ENCODE measurements around the gene FBXO10.
"Not testable (repeated sequence)": the region's sequence is repeated elsewhere in the genome, so short reads cannot be mapped to it uniquely, and the experiment has no call there.

Gene FBXO10

DNA sequence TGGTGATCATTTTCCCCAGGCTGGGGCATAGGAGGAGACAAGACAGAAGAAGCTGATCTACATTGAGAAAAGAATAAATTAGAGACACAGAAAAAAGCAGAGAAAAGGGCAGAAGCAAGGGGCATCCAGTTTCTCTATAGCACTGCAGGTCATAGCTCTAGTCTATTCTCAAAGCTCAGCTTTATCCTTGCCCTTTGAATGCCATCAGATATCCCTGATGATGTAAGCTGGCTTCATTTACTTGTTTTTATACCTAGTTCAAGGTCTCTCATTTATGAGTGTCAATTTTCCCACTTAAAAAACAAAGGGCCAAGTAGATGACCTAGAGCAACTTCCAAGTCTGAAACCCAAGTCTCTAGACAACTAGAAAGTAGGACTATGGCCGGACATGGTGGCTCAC, 32.7 kb downstream of the FBXO10 start:
- no peak for DNase-seq

DNA sequence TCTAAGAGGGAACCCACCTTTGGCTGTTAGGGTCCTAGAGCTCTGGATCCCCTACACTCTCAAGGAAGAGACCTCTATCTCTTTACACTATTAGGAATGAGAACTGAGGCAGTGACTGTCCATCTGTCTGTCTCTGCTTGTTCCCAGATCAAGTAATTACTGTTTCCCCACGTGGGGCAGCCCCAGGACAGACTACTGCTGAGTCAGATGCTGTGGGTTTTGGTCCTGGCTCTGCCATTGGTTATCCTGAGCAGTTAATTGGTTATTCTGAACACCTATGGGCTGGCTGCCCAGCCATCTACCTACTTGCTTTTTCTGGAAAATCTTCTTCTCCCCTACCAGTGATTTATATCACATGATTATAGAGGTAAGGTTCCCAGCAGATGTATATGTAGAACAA, 33.3 kb downstream of the FBXO10 start:
- DNase-seq = no peak

DNA sequence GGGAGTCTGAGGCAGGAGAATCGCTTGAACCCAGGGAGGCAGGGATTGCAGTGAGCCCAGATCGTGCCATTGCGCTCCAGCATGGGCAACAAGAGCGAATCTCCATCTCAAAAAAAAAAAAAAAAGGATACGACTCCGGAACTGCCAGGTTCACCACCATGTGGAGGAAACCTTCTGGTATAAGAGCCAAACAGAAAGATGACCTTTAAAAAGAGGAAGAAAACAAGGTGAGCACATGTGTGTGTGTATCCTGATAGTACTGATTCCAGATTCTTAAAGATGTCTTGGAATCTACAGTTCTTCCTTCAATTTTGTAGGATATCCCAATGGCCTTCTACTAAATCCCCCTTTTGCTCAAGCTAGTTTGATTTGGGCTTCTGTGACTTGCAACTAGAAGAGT, 33.7 kb downstream of the FBXO10 start:
- no peak for DNase-seq

DNA sequence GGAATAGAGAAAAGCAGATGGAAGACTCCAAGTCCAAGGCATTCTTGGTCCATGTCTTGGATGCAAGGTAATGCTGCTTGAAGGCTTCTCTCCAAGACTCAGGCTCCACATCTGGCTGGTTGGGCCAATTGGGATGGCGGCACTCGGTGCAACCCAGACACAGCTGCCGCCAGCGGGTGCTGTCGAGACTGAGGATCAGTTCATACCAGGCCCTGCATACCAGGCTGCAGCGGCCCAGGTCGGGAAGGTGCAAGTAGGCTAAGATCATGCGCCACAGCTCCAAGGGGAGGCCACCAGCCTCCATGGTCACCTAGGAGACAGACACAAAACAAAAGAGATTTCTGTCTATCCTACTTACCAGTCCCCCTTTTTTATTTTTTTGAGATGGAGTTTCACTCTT, 34.7 kb downstream of the FBXO10 start:
- DNase-seq = no peak

DNA sequence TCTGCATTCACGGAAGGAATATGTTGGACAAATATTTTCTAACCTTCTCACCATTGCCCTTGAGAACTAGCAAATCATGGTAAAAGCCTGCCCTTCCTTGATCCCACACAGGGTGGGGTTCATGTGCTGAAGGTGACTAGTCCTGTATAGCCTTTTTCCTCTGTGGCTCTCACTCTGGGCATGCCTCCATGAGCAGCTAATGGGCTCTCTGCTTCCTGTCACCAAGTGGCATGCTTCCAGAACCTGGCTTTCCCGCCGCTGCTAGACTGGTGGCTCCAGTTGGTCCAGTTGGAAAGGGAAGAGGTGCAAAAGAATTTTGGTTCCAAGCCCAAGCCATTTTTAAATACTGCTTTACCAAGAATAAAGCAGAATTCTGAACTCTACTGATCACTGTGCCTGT, 35.5 kb downstream of the FBXO10 start:
- no peak for DNase-seq

DNA sequence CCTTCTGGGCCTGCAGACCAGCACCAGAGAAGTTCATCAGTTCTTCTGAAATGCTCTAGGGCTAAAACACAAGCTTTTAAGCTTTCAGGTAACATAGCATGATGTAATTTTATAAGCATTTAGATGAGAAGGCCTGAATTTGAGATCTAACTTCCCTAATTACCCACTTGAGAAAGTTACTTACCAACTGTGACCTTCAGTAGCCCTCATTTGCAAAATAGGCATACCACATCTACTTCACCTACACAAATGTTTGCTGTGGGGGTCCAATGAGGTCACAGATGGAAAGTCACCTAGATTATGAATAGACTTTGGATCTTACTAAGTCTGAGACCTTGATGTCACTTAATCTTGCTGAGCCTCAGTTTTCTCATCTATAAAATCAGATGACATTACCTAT, 36.5 kb downstream of the FBXO10 start:
- no peak for DNase-seq

DNA sequence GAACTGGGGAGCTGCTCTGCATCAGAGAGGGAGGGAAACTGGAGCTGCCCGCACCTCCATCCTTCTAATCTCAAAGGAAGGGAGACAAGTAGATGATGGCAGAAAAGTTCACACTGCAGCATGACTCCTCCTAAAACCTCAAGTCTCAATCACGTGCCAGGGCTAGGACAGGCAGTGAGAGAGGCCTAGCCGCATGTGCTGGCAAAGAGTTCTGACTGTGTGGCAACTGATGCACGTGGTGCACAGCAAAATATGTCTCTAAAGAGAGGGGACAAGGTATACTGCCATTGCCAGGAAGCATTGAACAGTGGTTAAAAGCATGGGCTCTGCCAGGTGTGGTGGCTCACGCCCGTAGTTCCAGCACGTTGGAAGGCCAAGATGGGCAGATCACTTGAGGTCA, 38.1 kb downstream of the FBXO10 start:
- DNase-seq = no peak

DNA sequence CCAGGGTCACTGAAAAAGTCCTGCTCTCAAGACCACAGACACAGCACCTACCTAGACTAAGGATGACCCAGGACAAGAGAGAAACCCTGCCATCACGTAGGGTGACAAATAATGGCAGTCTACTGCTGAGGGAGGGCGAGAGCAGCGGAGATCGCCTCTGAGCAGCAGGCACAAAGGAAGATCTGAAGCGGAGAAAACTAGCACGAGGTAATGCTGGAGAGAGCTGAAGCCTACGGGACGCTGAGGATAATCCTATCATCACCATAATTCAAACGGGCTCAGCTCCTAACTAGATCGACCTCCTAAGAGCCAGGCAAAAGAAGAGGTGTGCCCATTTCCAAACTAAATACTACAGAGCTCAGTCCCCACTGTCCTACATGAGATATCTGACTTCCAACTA, 41.3 kb downstream of the FBXO10 start:
- no peak for DNase-seq

DNA sequence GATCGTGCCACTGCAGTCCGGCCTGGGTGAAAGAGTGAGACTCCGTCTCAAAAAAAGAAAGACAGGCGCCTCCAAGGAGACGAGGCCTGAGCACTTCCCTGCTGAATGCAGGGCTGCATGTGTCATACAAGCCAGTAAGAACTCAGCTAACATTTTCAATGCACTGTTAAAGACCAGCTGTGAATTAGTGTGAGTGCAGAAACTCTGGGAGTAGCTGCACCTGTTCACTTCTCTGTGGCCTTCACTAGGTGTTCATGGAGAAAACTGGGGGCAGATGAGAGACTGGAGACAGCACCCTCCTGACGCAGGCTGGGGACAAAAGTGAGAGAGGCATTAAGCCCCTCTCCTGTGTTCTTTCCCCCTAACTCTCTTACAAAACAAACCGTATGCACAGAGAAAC, 41.8 kb downstream of the FBXO10 start:
- DNase-seq = no peak

DNA sequence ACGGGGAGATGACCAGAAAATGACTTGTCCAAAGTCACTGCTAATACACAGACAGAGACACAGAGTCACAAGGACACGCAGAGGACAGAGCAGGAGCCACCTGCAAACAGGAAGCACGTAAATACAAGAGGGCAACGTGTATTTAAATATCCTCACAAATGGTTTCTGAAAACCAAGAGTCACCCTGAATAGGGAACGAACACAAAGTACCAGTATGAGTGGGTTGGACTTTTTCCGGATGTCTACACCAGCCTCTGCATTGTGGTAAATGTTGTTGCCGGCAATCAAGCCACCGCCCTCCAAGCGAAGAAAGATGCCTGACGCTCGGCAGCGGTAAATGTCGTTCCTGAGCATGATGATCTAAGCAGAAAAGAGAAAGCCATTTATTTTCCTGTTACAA, 44.5 kb downstream of the FBXO10 start:
- no peak for DNase-seq

DNA sequence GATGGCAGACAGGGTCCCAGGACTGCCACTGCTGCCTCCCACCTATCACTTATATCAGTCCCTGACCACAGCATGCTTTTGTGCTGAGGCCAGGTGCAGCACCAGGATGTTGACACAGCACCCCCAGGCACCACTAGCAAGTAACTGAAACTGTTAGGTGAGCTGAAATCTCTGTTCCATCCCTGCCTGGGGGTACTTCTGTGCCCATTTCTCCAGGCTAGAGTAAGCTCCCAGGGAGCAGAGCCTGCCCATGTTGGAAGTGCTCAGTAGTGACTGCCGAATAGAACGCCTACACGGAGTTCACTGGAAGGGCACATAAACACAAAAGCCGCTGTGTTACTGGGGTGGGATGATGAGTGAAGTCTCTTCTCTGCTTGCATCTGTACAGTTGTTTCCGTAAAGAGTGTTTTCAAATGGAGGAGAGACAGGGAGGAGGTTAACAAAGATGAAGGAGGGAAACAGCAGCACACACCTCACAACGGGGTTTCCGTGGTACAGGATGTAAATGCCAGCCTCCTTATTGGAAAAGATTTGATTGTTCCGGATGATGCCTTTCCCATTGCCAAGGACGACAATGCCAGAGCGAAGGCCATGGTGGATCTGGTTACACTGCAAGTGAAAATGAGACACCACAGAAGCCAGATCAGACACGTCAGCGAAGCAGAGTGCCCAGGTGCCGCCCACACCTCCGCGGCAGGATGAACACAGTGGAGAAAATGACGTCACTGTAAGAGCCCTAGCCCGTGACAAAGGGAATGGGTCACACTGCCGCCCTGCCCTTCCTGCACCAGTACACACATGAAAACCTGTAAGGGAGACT, 47.3 kb downstream of the FBXO10 start:
- no peak for DNase-seq

DNA sequence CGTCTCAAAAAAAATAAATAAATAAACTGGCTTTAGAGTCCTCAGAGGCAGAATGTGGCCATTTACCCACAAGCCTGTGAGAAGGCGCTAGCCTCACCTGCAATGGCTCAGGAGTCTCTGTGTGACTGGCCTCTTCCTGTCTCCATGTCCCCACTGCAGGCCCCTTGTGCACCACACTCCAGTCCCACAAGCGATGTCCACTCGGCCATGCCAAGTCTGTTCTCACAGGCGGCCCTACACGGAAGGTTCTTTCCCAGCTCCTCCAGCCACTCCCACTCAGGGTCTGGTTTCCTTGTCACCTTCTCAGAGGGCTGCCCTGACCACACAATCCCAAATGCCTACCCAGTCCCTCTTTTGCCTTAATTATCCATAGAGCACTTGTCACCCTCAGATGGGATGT, 52.3 kb downstream of the FBXO10 start:
- DNase-seq = no peak

DNA sequence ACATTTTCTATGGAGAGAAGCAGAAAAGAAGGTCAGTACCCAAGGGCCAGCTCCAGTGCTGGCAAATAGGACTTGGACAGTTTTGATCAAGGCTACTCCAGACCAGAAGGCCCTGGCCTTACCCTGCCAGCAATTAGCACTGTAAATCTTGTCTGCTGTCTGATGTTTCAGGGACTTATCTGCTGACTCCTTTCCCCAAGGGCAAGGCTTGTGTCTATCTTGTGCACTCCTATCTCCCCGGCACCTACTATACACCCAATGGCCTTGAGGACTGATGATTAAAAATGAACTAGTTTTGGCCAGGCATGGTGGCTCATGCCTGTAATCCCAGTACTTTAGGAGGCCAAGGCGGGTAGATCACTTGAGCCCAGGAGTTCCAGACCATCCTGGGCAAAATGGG, 53.2 kb downstream of the FBXO10 start:
- no peak for DNase-seq

DNA sequence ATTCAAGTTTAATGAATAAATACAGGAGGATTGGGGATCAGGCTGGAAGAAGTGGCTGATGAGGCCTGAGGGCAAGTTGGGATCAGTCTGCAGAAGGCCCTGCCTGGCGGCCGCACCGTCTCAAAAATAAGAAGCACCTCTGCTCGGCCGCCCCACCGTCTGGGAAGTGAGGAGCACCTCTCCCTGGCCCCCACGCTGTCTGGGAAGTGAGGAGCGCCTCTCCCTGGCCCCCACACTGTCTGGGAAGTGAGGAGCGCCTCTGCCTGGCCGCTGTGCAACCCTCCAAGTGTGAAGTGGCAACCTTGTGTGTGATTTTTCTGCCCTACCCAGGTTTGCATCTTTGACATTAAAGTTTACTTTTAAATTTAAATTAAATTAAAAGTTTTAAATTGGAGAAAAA, 55.1 kb downstream of the FBXO10 start:
- no peak for DNase-seq

DNA sequence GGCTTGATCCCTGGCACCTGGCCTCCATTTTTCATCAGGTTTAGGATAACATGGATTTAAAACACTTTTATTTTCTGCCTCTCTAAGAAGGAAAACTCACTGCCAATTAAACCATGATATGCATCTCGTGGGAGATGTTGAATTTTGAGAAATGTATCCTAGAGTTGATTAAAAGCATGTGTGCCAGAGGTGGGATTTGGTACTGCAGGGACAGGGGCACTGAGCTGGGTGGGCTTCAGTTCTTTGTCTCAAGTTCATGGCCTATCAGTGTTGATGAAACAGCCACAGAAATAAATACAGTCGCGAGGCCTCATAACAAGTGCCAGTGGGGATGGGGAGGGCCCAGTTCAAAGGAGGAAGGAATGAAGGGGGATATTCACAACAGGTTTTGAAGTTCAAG, 55.5 kb downstream of the FBXO10 start:
- DNase-seq = no peak

DNA sequence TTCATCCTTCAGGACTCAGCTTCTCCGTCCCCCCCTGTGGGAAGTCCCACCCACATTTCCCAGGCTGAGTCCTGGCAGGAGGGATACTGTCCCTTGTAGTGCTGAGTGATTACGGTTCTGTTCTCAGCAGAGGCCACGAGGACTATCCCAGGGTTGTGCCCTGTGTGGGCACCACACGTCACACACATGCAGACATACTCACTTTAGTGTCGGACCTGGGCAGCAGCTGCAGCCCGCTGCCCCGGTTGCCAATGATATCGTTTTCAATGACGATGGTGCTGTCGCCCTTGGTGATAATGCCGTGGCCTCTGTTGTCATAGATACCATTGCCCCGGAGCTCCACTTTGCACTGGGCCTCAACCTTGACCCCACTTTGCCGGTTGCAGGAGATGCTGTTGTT, 58.3 kb downstream of the FBXO10 start:
- DNase-seq = no peak

DNA sequence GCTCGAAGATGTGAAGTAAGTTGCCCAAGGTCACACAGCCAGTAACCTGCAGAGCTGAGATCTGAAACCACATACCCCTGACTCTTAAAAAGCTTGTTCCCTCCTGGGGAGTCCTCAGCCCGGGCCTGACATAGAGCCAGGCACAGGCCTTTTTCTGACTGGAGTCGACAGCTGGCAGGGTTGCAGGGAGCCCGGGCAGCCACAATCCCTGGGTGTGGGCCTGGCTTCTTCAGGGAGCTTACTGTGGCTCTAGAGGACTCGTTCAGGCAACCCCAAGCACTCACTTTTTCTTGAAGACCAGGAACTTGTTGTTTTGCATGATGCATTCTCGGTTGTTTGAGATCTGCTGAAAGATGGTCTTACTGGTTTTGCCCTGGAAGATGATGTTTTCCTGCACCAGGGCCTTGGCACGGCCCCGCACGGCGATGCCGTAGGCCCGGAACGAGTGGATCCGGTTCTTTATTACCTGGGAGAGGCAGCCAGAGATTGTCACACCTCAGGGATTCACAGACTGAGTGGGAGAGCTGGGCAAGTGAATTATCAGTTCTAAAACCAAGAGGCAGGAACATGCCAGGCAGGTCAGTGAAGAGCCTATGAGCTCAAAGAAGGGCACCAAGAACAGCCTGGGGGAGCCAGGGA, 60.4 kb downstream of the FBXO10 start:
- no peak for DNase-seq

DNA sequence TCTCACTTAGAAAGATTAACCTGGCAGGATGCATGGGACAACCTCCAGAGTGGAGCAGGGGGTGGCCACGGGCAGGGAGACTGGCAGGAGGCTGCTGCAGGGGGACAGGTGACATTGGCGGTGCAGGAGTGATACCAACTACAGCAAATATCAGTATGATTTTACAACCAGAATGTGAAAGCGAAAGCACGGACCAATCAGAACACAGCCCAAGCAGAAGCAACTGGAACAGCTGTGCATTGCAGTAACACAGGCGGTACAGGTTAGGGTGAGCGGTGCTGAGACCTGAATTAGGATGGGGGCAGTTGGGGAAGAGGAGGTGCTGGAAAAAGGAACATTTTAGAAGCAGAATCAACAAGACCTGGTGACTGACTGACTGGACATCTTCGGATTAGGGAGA, 61.2 kb downstream of the FBXO10 start:
- DNase-seq = no peak

DNA sequence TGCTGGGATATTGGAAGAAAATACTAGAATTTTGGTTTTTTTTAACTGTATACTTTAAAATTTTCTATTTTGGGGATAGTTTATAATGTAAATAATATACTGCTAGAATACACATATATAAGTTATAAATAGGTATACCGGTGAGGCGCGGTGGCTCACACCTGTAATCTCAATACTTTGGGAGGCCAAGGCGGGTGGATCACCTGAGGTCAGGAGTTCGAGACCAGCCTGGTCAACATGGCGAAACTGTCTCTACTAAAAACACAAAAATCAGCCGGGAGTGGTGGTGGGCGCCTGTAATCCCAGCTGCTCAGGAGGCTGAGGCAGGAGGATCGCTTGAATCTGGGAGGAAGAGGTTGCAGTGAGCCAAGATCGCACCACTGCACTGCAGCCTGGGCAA, 61.8 kb downstream of the FBXO10 start:
- not testable (repeated sequence) for DNase-seq

DNA sequence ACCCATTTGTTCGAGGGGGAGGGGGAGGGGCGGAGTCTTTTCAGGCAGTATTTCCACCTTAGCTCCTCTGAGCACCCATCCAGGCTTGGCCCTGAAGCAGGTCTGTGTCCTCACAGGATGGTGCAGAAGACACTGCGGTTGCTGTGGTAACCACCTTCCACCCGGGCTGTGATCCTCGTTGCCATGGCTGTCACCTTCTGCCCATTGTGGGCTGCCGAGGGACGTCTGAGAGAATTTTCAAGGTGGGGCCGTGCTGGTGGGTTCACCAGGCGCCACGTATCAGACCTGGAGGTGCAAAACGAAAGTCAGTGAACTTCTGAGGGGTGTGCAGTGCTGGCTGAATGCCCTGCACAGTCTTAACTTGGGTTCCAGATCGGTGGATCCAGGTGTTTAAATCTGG, 63.7 kb downstream of the FBXO10 start:
- no peak for DNase-seq

DNA sequence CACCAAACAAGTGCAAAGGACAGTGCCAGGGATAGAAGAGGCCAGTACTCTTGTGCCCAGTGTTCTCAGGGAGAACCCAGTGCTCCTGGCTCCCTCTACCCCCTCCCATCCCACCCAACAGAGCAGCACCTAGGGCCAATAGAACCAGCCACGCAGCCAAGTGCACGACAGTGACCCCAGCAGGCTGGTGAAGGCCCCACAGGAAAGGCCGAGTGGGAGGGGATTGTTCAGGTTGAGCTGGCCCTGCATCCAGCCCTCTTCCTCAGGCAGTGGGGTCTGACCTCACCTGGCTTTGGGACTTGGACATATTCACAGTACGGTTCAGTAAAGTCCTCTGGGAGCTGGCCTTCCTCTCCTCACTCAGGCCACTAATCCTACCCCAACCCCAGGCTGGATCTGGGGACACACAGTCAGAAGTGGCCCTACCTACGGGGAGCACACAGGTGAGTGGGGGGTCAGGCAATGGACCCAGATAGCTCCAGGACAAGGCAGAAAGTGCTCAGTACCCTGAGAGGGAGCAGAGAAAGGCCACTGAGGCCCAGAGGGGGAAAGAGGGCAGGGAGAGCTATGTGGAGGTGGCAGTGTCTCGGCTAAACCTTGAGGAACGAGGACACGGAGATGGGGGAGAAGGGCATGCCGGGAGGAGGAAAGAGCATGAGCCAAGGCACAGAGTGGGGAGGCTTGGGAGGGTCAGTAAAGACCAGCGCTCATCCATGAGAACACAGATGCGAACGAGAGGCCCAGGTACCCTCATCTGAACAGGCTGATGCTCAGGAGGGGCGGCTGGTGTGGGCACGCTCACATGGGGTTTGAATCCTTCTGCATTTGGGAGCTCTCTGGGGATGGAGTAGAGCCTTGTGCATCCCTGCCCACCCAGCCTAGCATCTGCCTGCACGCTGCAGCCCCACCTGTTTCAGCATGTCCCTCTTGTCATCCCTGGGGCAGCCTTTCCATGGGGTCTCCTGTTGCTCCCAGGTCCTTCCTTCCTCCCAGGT, 64.9 kb downstream of the FBXO10 start:
- no peak for DNase-seq

DNA sequence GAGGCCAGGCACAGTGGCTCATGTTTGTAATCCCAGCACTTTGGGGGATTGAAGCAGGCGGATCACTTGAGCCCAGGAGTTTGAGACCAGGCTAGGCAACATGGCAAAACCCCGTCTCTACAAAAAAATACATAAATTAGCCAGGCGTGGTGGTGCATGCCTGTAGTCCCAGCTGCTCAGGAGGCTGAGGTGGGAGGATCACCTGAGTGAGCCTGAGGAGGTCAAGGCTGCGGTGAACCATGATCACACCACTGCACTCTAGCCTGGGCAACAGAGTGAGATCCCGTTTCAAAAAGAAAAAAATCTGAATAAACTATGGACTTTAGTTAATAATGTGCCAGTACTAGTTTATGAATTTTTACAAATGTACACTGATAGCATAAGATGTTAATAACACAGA, 66.1 kb downstream of the FBXO10 start:
- DNase-seq = not testable (repeated sequence)

DNA sequence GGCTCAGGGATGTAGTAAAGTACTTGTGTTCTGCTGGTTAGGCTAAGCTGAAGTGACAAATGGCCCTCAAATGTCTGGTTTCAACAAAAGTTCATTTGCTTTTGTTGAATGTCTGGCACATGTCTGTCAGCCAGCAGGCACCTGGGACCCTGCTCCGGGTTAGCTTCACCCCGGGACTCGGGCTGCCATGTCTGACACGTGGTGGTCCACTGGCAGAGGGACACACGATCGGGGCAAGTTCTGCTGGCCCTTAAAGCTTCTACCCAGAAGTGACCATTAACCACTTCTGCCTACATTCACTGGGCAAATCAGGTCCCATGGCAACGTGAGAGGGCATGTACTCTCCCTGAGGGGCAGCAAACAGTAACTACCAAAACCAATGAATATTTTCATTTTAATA, 66.6 kb downstream of the FBXO10 start:
- no peak for DNase-seq

DNA sequence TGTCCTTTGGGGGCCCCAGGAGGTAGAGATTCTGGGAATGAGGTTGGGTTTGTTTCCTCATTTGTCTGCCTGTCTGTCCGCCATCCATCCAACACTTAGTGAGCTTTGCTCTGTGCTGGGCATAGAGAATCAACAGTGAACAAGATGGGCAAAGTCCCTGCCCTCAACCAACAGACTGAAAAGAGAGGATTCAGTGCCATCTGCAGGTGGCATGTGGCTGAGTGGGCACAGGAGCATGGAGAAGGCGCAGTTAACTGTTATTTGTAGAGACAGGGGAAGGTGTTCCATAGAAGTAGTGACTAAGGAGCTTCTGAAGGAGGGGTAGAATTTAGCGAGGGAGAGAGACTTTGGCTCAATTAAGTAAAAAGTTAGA, 67.4 kb downstream of the FBXO10 start:
- no peak for DNase-seq
